ENCODE results near the gene TPST2.
"Not testable (repeated sequence)": the region's sequence is repeated elsewhere in the genome, so short reads cannot be mapped to it uniquely, and the experiment has no call there.

The TPST2 gene

DNA sequence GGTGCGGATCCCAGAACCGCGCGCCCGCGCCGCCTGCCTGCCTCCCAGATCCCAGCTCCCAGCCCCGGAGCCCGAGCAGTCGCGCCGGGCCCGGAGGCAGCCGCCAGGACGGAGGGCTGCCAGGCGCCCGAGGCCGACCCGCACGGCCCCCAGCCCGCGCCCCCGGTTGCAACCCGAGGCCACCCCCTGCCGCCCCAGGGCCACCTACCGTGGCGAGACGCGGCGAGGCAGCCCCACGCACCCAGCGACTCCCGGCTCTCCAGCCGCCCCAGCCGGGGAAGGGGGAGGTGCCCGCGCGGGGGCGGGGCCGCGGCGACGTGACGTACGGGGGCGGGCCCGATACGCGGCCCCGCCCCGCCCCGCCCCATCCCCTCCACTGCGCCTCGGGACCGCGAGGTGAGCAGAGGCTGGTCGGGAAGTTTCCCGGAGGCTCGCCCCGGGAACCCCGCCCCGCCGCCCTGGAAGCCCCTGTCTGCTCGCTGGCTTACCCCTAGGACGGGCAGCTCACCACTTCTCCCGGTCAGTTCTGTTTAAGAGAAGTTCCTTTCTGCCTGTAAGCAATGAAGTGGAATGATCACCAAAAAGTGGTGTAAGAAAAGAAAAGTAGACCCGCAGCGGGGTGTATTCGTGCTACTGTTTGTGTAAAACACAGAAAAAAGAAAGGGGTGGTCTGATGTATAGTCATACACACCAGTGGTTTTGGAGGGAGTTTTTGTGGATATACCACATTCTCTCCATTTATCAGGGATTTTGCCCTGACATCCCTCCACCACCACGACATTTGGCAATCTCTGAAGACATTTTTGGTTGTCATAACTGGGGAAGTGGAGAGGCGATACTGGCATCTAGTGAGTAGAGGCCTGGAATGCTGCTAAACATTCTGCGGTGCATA, at the start of gene TPST2:
Gene TPST2 (minus strand): TSS at position 288 of the 892 bp plus-strand sequence. CDS start 48,502 bp downstream, outside the sequence.
- DNase-seq (ENCODE audit: low spot score), result peak; percentile 89

DNA sequence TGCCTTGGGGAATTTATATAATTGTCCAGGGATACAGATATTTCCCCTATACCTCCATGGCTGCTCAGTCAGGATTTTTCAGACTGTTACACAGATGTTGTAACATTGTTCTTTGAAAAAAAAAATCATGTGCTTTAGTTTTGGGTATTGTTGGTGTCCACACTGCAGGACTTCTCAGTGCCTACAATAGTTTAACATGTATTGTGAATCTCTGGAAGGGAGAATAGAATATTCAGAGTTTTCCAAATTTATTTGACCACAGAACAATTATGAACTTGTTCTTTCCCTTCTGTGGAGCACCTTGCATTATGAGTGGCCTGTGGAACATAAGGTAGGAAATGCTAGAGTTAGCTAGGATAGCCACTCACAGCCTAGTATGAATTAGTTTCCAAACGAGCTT, 46.4 kb upstream of the TPST2 start:
- DNase-seq (ENCODE audit: low spot score), result no peak

DNA sequence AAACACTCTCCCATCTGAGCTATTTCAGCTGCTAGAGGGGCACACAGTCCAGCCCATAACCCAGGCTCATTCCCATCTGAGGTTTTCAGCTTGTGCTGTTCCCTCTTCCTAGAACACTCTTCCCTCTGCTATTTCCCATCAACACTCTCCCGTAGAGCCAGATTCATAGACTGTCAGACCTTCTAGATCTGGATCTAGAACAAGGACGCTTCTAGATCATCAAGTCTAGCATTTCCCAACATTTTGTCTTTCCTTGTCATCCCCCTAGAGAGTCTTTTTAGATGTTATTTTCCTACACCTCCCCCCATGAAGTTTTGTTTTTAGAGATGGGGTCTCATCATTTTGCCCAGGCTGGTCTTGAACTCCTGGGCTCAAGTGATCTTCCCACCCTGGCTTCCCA, 45.2 kb upstream of the TPST2 start:
- DNase-seq (ENCODE audit: low spot score), result no peak

- DNase-seq (ENCODE audit: low spot score), result no peak
Observed at GRCh38 chr22:26634189-26634588, 44.3 kb upstream of the TPST2 start.

DNA sequence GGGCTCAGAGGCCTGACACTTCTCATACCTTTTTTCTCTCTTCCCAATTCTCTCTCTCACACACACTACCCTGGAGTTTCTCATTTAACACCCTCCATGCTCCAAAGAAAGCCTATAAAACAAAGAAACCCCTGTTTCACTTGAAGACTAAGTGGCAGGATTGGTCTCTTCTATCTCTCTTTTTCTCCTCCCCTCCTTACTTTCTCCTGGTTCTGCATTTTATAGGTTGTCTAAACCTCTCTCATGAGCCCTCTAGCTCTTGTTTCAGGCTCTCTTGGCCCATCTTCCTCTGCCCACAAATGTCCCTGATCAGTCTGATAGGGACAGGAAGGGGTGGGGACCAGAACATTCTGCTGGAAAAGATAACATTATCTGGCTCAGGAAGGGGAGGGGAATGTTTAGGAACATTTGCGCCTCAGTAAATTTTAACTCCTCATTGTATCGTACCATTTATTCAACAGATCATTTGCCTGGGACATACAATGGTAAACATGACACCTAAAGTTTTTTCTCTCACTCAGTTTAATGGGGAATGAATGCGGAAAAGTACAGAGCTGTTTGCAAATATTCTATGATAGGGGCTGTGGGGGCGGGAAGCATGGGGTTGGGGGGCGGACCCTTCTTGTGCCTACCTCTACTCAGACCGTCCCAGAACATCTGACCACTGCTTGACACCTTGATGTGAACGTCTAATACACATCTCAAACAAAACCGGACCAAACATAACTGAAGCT, 42.7 kb upstream of the TPST2 start:
- peak; percentile 70 for DNase-seq (ENCODE audit: low spot score)

GRCh38 chr22:26631282-26631681, 41.4 kb upstream of the TPST2 start:
- no peak for DNase-seq (ENCODE audit: low spot score)

- no peak for DNase-seq (ENCODE audit: low spot score)
Observed at GRCh38 chr22:26629988-26630761, 40.2 kb upstream of the TPST2 start.

DNA sequence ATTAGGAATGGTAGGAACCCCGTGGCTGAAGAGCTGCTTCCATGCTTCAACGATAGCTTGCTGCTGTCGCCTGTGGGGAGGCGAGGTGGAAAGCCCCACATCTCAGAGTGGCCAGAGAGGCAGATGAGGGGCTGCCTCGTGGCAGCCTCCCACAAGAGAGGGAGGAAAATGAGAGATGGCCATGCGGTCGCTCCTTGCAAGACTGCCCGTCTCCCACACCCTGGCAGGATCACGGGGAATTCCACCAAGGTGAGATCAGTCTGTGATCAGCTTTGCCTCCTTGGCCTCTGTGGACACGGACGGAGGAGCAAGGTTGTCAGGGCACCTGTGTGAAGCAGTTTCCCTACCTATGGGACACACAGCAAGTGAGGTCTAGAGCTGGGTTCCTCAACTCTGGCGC, 34.9 kb upstream of the TPST2 start:
- DNase-seq (ENCODE audit: low spot score), result no peak

DNA sequence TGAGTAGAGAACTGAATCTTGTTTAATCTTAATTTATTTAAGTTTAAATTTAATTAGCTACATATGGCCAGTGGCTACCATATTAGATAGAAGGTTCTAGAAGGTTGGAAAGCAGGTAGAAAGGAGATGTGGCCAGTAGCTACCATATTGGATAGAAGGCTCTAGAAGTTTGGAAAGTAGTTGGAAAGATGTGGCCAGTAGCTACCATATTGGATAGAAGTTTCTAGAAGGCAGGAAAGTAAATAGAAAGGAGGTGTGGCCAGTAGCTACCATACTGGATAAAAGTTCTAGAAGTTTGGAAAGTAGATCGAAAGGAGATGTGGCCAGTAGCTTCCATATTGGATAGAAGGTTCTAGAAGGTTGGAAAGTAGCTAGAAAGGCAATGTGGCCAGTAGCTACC, 34.1 kb upstream of the TPST2 start:
- peak; percentile 19 for DNase-seq (ENCODE audit: low spot score)

DNA sequence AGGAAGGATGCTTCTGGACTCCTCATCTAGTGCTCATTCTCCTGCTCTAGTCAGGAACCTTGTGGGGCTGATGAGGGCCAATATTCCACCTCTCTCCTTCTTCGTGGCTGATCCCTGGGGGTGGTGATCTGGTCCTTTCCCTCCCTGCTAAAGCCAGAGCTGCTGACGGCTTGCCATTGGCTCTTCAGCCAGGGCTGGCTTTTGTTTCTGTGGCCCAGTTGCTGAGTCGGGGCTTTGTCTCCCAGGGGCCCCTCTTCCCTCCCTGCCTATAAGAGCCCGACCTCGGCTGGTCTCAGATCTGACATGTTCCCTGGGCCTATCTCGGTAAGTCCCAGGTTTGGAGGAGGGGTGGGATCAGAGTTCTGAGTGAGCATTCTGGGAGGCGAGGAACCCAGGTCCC, 31.7 kb upstream of the TPST2 start, which contains the start of gene CRYBA4:
Gene CRYBA4 (plus strand): TSS at position 301 of the 400 bp plus-strand sequence. CDS start 634 bp downstream, outside the sequence.
- no peak for DNase-seq (ENCODE audit: low spot score)

DNA sequence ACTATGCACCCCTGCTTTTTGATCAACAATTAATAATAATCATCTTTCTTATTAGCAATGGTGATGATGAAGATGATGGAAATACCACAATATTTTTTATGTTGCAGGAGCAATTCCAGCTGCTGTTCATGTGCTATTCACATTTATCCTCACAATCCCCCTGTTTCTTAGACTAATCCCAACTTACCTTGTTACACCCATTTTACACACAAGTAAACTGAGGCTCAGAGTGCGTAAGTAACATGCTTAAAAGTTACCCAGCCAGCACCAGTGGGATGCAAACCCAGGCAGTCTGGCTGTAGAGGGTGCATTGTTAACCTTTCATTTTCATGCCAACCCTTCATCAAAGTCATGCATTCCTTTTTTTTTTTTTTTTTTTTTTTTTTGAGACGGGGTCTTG, 30.3 kb upstream of the TPST2 start:
- no peak for DNase-seq (ENCODE audit: low spot score)

GRCh38 chr22:26619510-26619909, 29.6 kb upstream of the TPST2 start:
- no peak for DNase-seq (ENCODE audit: low spot score)

- DNase-seq (ENCODE audit: low spot score), result peak; percentile 22
Observed at GRCh38 chr22:26618455-26618854, 28.5 kb upstream of the TPST2 start.

- DNase-seq (ENCODE audit: low spot score), result peak; percentile 43
Observed at GRCh38 chr22:26617271-26618199, 27.6 kb upstream of the TPST2 start, which contains the start of gene CRYBB1. CRYBB1 (minus strand) TSS chr22:26618027; CDS start chr22:26616319, 1,708 bp downstream.

- no peak for DNase-seq (ENCODE audit: low spot score)
Observed at GRCh38 chr22:26616650-26617049, 26.7 kb upstream of the TPST2 start.

GRCh38 chr22:26615830-26616435, 26.0 kb upstream of the TPST2 start:
- no peak for DNase-seq (ENCODE audit: low spot score)

GRCh38 chr22:26615149-26615548, 25.2 kb upstream of the TPST2 start:
- no peak for DNase-seq (ENCODE audit: low spot score)

GRCh38 chr22:26614322-26614721, 24.4 kb upstream of the TPST2 start:
- no peak for DNase-seq (ENCODE audit: low spot score)

GRCh38 chr22:26613753-26614152, 23.8 kb upstream of the TPST2 start:
- DNase-seq (ENCODE audit: low spot score), result not testable (repeated sequence)

DNA sequence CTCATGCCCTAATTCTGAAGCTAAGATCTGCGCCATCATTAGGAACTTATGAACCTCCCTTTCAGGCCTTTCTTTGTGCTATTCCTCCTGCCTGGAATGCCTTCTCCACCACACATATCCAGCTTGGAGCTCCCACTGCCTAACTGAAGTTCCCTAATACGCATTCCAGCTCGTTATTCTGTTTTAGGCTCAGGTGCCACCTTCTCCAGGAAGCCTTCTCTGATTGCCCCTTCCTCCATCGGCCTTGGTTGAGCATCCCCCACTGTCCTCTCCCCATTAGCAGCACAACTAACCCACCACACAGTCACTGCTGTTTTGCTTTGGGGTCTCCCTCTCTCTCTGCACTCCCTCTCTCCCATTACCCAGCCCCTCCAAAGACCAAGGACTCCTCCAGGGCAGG, 22.7 kb upstream of the TPST2 start:
- DNase-seq (ENCODE audit: low spot score), result no peak

GRCh38 chr22:26610996-26611395, 21.1 kb upstream of the TPST2 start:
- no peak for DNase-seq (ENCODE audit: low spot score)

Data from hematopoietic multipotent progenitor cell treated with erythropoietin and hydrocortisone succinate and interleukin-3 and kit ligand, for 17 days (in vitro differentiated cells).